RWPE2 (cell line): ENCODE data around the gene AMIGO1.

ENCODE experiments used
- ATAC-seq: fragments of 200-7000 bp; cut with Tn5 transposase; 3 replicates; pipeline ENCODE4 v1.9.1; 2021; ENCODE audit warnings: low read depth
- DNase-seq: peaks from one replicate; pipeline ENCODE4 v3.0.0-alpha.2; 2020; ENCODE audit warnings: low spot score
- H3K27ac ChIP-seq: fragments of 450-650 bp; 2 replicates; pipeline ENCODE4 v1.5.1; 2017; ENCODE audit warnings: mild to moderate bottlenecking; ENCODE audit not compliant: poor library complexity, severe bottlenecking
- H3K27me3 ChIP-seq: fragments of 250-450 bp; sonication (Bioruptor Pico); 2 replicates; pipeline ENCODE4 v1.5.1; 2021; ENCODE audit warnings: mild to moderate bottlenecking, moderate library complexity; ENCODE audit not compliant: insufficient read depth, poor library complexity, severe bottlenecking
- H3K36me3 ChIP-seq: fragments of 250-450 bp; sonication (Bioruptor Pico); 2 replicates; pipeline ENCODE4 v1.5.1; 2020; ENCODE audit warnings: low read depth, mild to moderate bottlenecking, moderate library complexity
- H3K4me1 ChIP-seq: fragments of 250-450 bp; sonication (Bioruptor Pico); 2 replicates; pipeline ENCODE4 v1.5.1; 2021; ENCODE audit warnings: mild to moderate bottlenecking, moderate library complexity; ENCODE audit not compliant: insufficient read depth, poor library complexity, severe bottlenecking
- H3K4me3 ChIP-seq: fragments of 250-450 bp; sonication (Bioruptor Pico); 2 replicates; pipeline ENCODE4 v1.5.1; 2021; ENCODE audit warnings: mild to moderate bottlenecking, moderate library complexity; ENCODE audit not compliant: severe bottlenecking
- H3K9me3 ChIP-seq: fragments of 250-450 bp; sonication (Bioruptor Pico); 2 replicates; pipeline ENCODE4 v1.5.1; 2021; ENCODE audit warnings: mild to moderate bottlenecking, moderate library complexity; ENCODE audit not compliant: severe bottlenecking
- TF ChIP-seq, protein P1 (sequence below): fragments of 450-650 bp; IDR thresholded peaks from one replicate; pipeline ENCODE4 v1.5.1; 2017; ENCODE audit warnings: mild to moderate bottlenecking, moderate library complexity; ENCODE audit not compliant: poor library complexity, severe bottlenecking

Gene AMIGO1

DNA sequence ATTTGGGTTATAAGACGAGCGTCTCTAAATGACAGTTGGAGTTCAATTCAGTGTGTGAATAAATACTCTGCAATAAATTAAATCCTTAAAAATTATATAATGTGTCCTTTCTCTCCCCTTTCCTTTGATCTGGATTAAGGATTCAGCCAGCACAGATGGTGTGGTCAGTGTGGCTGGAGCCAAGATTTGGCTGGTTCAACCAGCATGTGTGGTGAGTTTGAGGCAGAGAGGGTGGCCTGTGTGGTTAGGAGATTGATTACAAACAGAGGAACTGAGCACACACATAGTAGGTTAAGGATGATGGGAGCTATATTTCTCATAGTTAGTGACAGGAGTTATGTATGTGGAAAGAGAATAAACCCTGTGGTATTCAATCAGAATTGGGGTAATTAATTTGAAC lies 14.2 kb upstream of the AMIGO1 start:
- no peaks in the 10 kb centered on the region for H3K9me3 ChIP-seq
- ATAC-seq: no peak
- no peak overlapping the region for H3K27ac ChIP-seq
- no peaks in the 10 kb centered on the region for H3K27me3 ChIP-seq
- H3K4me3 ChIP-seq: no peak overlapping the region
- DNase-seq: no peak
- TF ChIP-seq, protein P1, sequence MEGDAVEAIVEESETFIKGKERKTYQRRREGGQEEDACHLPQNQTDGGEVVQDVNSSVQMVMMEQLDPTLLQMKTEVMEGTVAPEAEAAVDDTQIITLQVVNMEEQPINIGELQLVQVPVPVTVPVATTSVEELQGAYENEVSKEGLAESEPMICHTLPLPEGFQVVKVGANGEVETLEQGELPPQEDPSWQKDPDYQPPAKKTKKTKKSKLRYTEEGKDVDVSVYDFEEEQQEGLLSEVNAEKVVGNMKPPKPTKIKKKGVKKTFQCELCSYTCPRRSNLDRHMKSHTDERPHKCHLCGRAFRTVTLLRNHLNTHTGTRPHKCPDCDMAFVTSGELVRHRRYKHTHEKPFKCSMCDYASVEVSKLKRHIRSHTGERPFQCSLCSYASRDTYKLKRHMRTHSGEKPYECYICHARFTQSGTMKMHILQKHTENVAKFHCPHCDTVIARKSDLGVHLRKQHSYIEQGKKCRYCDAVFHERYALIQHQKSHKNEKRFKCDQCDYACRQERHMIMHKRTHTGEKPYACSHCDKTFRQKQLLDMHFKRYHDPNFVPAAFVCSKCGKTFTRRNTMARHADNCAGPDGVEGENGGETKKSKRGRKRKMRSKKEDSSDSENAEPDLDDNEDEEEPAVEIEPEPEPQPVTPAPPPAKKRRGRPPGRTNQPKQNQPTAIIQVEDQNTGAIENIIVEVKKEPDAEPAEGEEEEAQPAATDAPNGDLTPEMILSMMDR: no peak
- no peaks in the 10 kb centered on the region for H3K4me1 ChIP-seq
- no peaks in the 10 kb centered on the region for H3K36me3 ChIP-seq

DNA sequence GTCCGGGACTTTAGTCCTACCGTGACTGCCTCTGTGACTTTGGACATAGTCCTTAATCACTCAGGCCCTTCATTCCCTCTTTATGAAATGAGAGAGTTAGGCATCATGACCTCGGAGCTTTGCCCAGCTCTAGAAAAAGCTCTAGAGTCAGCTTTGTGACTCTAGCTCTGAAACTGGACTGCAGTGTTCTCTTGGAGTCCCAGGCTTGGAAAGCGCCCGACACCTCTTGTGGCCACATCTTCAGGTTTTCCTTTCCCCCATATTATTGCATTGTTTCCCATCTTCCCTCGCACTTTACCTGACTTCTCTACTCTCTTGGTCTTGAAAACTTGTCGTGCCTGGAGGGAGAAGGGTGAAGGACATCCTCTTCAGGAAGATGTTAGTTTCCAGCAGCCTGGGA lies 12.5 kb upstream of the AMIGO1 start:
- Histone ChIP-seq H3K36me3 (no peaks in the 10 kb centered on the region), H3K9me3 (no peaks in the 10 kb centered on the region), H3K27ac (no peak overlapping the region), H3K27me3 (no peaks in the 10 kb centered on the region), H3K4me3 (no peak overlapping the region), H3K4me1 (no peaks in the 10 kb centered on the region)
- TF ChIP-seq, protein P1: no peak
- ATAC-seq (no peak), DNase-seq (no peak)

DNA sequence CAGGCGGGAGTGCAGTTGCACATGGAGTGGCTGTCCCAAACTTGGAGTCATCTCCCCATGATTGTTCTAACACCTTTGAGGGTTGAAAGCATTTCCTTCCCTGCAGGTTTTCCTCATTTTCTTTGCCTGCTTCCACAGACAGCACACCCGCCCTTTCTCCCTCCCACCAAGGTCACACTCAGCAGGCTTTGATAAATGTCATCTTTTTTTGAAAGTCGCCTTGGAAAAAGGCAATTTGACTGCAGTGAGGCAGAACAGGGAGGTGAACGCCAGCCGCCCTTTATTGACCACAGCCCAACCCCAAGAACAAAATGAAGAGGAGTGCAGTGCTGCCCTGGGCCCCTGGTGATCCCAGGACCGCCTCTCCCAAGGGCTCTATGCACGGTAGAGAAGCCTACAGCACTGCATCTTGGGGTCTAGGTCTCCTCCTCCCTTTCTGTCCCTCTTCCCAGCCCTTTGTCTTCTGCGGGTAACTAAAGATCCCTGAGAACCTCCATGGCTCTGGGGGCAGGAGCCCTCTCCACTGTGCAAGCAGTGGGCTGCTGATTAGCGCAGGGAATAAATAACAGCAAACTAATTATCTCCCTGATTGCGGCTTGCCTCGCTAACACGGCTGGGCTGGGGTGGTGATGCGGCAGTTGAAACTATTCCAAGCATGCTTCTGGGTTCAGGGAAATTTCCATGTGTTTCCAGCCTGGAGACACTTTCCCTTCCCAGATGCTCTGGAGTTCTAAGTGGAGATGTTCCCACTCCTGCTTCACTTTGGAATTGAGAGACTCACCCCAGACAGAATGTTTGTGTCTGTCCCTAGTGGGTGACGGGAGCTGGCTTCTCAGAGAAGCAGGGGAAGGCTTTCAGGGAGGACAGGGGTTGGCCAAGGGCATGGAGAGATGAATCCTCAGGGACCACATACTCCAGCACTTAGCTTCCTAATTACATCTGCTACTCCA lies 11.8 kb upstream of the AMIGO1 start:
- ATAC-seq: no peak
- no peak overlapping the region for H3K27ac ChIP-seq
- no peaks in the 10 kb centered on the region for H3K9me3 ChIP-seq
- H3K4me3 ChIP-seq: no peak overlapping the region
- H3K36me3 ChIP-seq: no peaks in the 10 kb centered on the region
- TF ChIP-seq, protein P1: no peak
- no peaks in the 10 kb centered on the region for H3K4me1 ChIP-seq
- H3K27me3 ChIP-seq: no peaks in the 10 kb centered on the region
- DNase-seq: no peak

DNA sequence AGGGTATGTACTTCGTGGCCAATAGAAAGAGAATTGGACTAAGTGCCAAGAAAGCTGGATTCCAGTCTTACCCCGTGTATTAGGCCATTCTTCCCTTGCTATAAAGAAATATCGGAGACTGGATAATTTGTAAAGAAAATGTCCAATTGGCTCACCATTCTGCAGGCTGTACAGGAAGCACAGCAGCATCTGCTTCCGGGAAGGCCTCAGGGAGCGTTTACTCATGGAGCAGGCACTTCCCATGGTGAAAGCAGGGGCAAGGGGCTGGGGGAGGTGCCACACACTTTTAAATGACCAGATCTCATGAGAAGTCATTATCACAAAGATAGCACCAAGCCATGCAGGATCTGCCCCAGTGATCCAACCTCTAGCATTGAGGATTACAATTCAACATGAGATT lies 7.8 kb upstream of the AMIGO1 start:
- no peaks in the 10 kb centered on the region for H3K9me3 ChIP-seq
- TF ChIP-seq, protein P1: no peak
- no peak overlapping the region for H3K4me3 ChIP-seq
- ATAC-seq (no peak), DNase-seq (no peak)
- no peaks in the 10 kb centered on the region for H3K4me1 ChIP-seq
- H3K27ac ChIP-seq: no peak overlapping the region
- H3K27me3 ChIP-seq: no peaks in the 10 kb centered on the region
- H3K36me3 ChIP-seq: no peaks in the 10 kb centered on the region

DNA sequence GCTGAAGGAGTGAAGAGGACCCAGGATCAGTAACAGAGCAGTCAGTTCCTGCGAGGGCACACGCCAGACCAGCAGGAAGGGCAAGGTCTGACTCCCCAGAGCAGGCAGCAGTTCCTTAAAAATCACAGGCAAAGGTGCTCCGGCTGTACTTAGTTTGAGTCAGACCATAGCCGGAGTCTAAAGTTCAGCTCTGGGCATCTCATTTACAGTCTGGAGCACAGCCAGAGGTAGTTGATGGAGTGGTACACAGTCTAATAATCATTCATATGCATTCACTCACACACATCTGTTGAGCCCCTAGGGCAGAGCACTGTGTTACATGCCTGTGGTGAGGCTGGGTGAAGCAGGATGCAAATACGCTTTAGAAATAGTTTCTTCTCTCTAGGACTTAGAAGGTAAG lies 7.3 kb upstream of the AMIGO1 start:
- H3K27me3 ChIP-seq: no peaks in the 10 kb centered on the region
- ATAC-seq (no peak), DNase-seq (no peak)
- TF ChIP-seq, protein P1: no peak
- H3K9me3 ChIP-seq: no peaks in the 10 kb centered on the region
- H3K4me3 ChIP-seq: no peak overlapping the region
- H3K4me1 ChIP-seq: no peaks in the 10 kb centered on the region
- H3K27ac ChIP-seq: no peak overlapping the region
- H3K36me3 ChIP-seq: no peaks in the 10 kb centered on the region
